CD14-positive monocyte (primary cell): Measurements from ENCODE around the gene BAG3. TPM values are rescaled to one million over a fixed set of nuclear protein-coding genes. Genes with fewer than 3 reads are reported as not detected.
"Not testable (repeated sequence)": the region's sequence is repeated elsewhere in the genome, so short reads cannot be mapped to it uniquely, and the experiment has no call there.

Experiments used
- DNase-seq, 3 donors: peaks; one replicate each; pipeline ENCODE4 v3.0.0-alpha.2; 2011 to 2022
- H2AFZ ChIP-seq: 2 replicates; pipeline ENCODE4 v1.6.0; 2012; ENCODE audit warnings: mild to moderate bottlenecking, low read depth, low read length, inconsistent platforms; ENCODE audit not compliant: insufficient read depth, poor library complexity, severe bottlenecking
- H3K27ac ChIP-seq, 2 donors: 1 replicate in 1 of 2; 2 replicates in 1 of 2; pipeline ENCODE4 v1.5.1; 2012 to 2013; ENCODE audit warnings: low read length in 2 of 2, control low read depth in 1 of 2, inconsistent platforms in 1 of 2, low read depth in 1 of 2, mild to moderate bottlenecking in 1 of 2
- H3K27me3 ChIP-seq, 2 donors: one replicate each; pipeline versions ENCODE4 v1.6.0 to v1.6.1; 2011 to 2013; ENCODE audit warnings: low read length in 2 of 2; ENCODE audit not compliant: control insufficient read depth in 2 of 2, insufficient read depth in 2 of 2
- H3K36me3 ChIP-seq, 2 donors: replicated peaks in 1 of 2; 1 replicate in 1 of 2; 2 replicates in 1 of 2; pipeline versions ENCODE4 v1.5.1 to v1.6.1; 2012 to 2013; ENCODE audit warnings: low read length in 2 of 2, control low read depth in 1 of 2, inconsistent platforms in 1 of 2, mild to moderate bottlenecking in 1 of 2; ENCODE audit not compliant: insufficient read depth in 2 of 2, control insufficient read depth in 1 of 2
- H3K4me1 ChIP-seq, 2 donors: 1 replicate in 1 of 2; 2 replicates in 1 of 2; pipeline versions ENCODE4 v1.5.1 to v1.6.1; 2012 to 2013; ENCODE audit warnings: low read length in 2 of 2, control low read depth in 1 of 2, inconsistent platforms in 1 of 2, mild to moderate bottlenecking in 1 of 2, moderate library complexity in 1 of 2; ENCODE audit not compliant: insufficient read depth in 2 of 2, control insufficient read depth in 1 of 2
- H3K4me2 ChIP-seq: replicated peaks from 2 replicates; pipeline ENCODE3; 2012; ENCODE audit warnings: low read length, moderate library complexity, mild to moderate bottlenecking; ENCODE audit not compliant: poor library complexity, severe bottlenecking; ENCODE audit errors: extremely low read depth
- H3K4me3 ChIP-seq, 3 experiments: fragments of 200-600 bp in 1 of 3; sonication (generic) in 1 of 3; replicated peaks in 1 of 3; 1 replicate in 2 of 3; 2 replicates in 1 of 3; pipeline ENCODE4 v1.5.1; 2011 to 2013; ENCODE audit warnings: low read length in 3 of 3, mild to moderate bottlenecking in 3 of 3, control low read depth in 2 of 3, low read depth in 2 of 3, inconsistent platforms in 1 of 3, moderate library complexity in 1 of 3
- H3K79me2 ChIP-seq: 2 replicates; pipeline ENCODE4 v1.6.0; 2012; ENCODE audit warnings: mild to moderate bottlenecking, control low read depth, inconsistent platforms, low read length, moderate library complexity; ENCODE audit not compliant: insufficient read depth
- H3K9ac ChIP-seq: 2 replicates; pipeline ENCODE4 v1.6.0; 2017; ENCODE audit warnings: low read length, mild to moderate bottlenecking; ENCODE audit not compliant: insufficient read depth, poor library complexity, severe bottlenecking
- H3K9me3 ChIP-seq, 2 donors: replicated peaks in 1 of 2; 1 replicate in 1 of 2; 2 replicates in 1 of 2; pipeline versions ENCODE4 v1.5.1 to v1.6.1; 2012 to 2013; ENCODE audit warnings: low read length in 2 of 2, control low read depth in 1 of 2; ENCODE audit not compliant: control insufficient read depth in 1 of 2, insufficient read depth in 1 of 2
- H4K20me1 ChIP-seq: 2 replicates; pipeline ENCODE4 v1.6.0; 2012; ENCODE audit warnings: mild to moderate bottlenecking, low read length, control low read depth, moderate library complexity; ENCODE audit not compliant: insufficient read depth
- H3K27ac Mint-ChIP-seq, 7 donors: one replicate each; pipeline ENCODE4 v1.8.0; 2020; ENCODE audit warnings: mild to moderate bottlenecking in 7 of 7, mixed read lengths in 7 of 7, moderate library complexity in 6 of 7, inconsistent platforms in 2 of 7
- H3K27me3 Mint-ChIP-seq, 3 donors: one replicate each; pipeline ENCODE4 v1.8.0; 2021 to 2022; ENCODE audit warnings: low read depth in 3 of 3, mild to moderate bottlenecking in 3 of 3, mixed read lengths in 3 of 3, moderate library complexity in 3 of 3, inconsistent platforms in 1 of 3
- H3K36me3 Mint-ChIP-seq, 2 donors: one replicate each; pipeline ENCODE4 v1.8.0; 2020; ENCODE audit warnings: mixed read lengths in 2 of 2, inconsistent platforms in 1 of 2, mild to moderate bottlenecking in 1 of 2
- H3K4me1 Mint-ChIP-seq: one replicate; pipeline ENCODE4 v1.8.0; 2020; ENCODE audit warnings: mild to moderate bottlenecking, mixed read lengths
- H3K4me3 Mint-ChIP-seq, 2 donors: one replicate each; pipeline ENCODE4 v1.8.0; 2020; ENCODE audit warnings: mild to moderate bottlenecking in 2 of 2, mixed read lengths in 2 of 2, moderate library complexity in 1 of 2
- H3K9me3 Mint-ChIP-seq, 7 donors: one replicate each; pipeline ENCODE4 v1.8.0; 2020 to 2022; ENCODE audit warnings: mixed read lengths in 7 of 7, mild to moderate bottlenecking in 6 of 7, moderate library complexity in 6 of 7, inconsistent platforms in 2 of 7
- CTCF ChIP-seq: fragments of 200-600 bp; IDR thresholded peaks from one replicate; pipeline ENCODE4 v1.8.0; 2022; ENCODE audit warnings: antibody characterized with exemption, mild to moderate bottlenecking
- WGBS: methylation state at CpG from one replicate; pipeline ENCODE4 v1.1.5; 2013; ENCODE audit warnings: missing lambda C conversion rate; ENCODE audit not compliant: insufficient coverage; 5-methylcytosine and 5-hydroxymethylcytosine counted together
- intact Hi-C, 2 donors: fragments of 100-400 bp; cut with micrococcal nuclease; formaldehyde crosslinking; loops; one replicate each; pipeline versions ENCODE4 v1.15.0 to v1.15.1; 2023
- polyA plus RNA-seq, 3 donors: library from polyadenylated mRNA; depleted of rRNA in 1 of 3; unstranded in 2 of 3; stranded (reverse) in 1 of 3; fragments of 300-500 nt in 2 of 3; fragments of >200 nt in 1 of 3; fragmentation: Illumina TruSeq in 2 of 3; gene quantifications; 1 replicate in 2 of 3; 2 replicates in 1 of 3; pipeline ENCODE4 v1.2.3, GENCODE V29; 2012 to 2021

Gene BAG3
- polyA plus RNA-seq, 3 donors, result 1.0 to 10.2 (median 2.8) TPM

GRCh38 chr10:119616882-119617570 lies 34.2 kb upstream of the BAG3 start:
- no peak overlapping the region for H3K4me3 ChIP-seq
- no peaks in the 10 kb centered on the region for H4K20me1 ChIP-seq
- H3K9ac ChIP-seq, result no peak overlapping the region
- no peak overlapping the region for H3K4me3 Mint-ChIP-seq
- intact Hi-C loops, result no loop called here
- H3K36me3 Mint-ChIP-seq, result no peaks in the 10 kb centered on the region
- H3K79me2 ChIP-seq, result no peaks in the 10 kb centered on the region
- H3K27me3 Mint-ChIP-seq, result peaks cover 0 to 8% (median 2%) of the 10 kb centered on the region in 3 donors
- no peak overlapping the region for H2AFZ ChIP-seq
- H3K27ac ChIP-seq, result no peak overlapping the region
- peaks cover 0 to 4% (median 0%) of the 10 kb centered on the region in 7 donors for H3K9me3 Mint-ChIP-seq
- H3K4me2 ChIP-seq, result no peak overlapping the region
- H3K4me1 Mint-ChIP-seq, result peaks cover 17% of the 10 kb centered on the region
- no peak for DNase-seq
- H3K4me1 ChIP-seq, result peaks cover 9 to 12% of the 10 kb centered on the region in 2 donors
- H3K27me3 ChIP-seq, result no peaks in the 10 kb centered on the region
- no peaks in the 10 kb centered on the region for H3K36me3 ChIP-seq
- no peak for TF ChIP-seq CTCF
- WGBS, result no CpG with 5 or more reads among the region's 13 CpGs
- H3K9me3 ChIP-seq, result no peaks in the 10 kb centered on the region
- H3K27ac Mint-ChIP-seq, result peak overlapping the region in 1 of 7 donors; percentile 10

GRCh38 chr10:119619215-119619614 lies 32.0 kb upstream of the BAG3 start:
- Mint-ChIP-seq H3K27ac (no peak overlapping the region), H3K4me3 (no peak overlapping the region), H3K27me3 (peaks cover 0 to 2% (median 1%) of the 10 kb centered on the region in 3 donors), H3K9me3 (peaks cover 0 to 4% (median 0%) of the 10 kb centered on the region in 7 donors), H3K36me3 (no peaks in the 10 kb centered on the region), H3K4me1 (peaks cover 17% of the 10 kb centered on the region)
- 100% methylated on average over 1 of the region's 2 CpGs for WGBS
- Histone ChIP-seq H3K4me2 (no peak overlapping the region), H3K27me3 (no peaks in the 10 kb centered on the region), H3K4me3 (no peak overlapping the region), H2AFZ (no peak overlapping the region), H3K36me3 (no peaks in the 10 kb centered on the region), H4K20me1 (no peaks in the 10 kb centered on the region), H3K27ac (no peak overlapping the region), H3K9ac (no peak overlapping the region), H3K79me2 (no peaks in the 10 kb centered on the region), H3K4me1 (peaks cover 9 to 12% of the 10 kb centered on the region in 2 donors), H3K9me3 (no peaks in the 10 kb centered on the region)
- no peak for DNase-seq
- intact Hi-C loops, result no loop called here
- no peak for TF ChIP-seq CTCF

GRCh38 chr10:119619811-119620210 lies 31.4 kb upstream of the BAG3 start:
- H3K4me3 Mint-ChIP-seq, DNase-seq, H3K36me3 Mint-ChIP-seq, H3K27me3 ChIP-seq, H3K27ac ChIP-seq, H4K20me1 ChIP-seq, intact Hi-C loops, H3K9me3 ChIP-seq, H2AFZ ChIP-seq, H3K9ac ChIP-seq, H3K9me3 Mint-ChIP-seq, H3K79me2 ChIP-seq, H3K4me3 ChIP-seq, H3K27me3 Mint-ChIP-seq, H3K36me3 ChIP-seq, H3K4me2 ChIP-seq, H3K27ac Mint-ChIP-seq: not testable (repeated sequence)
- peaks cover 9 to 12% of the 10 kb centered on the region in 2 donors for H3K4me1 ChIP-seq
- peaks cover 17% of the 10 kb centered on the region for H3K4me1 Mint-ChIP-seq
- WGBS, result 100% methylated on average over 3 of the region's 8 CpGs
